ENCODE measurements around the gene ZNF408.
"Not testable (repeated sequence)": the region's sequence is repeated elsewhere in the genome, so short reads cannot be mapped to it uniquely, and the experiment has no call there.

DNA sequence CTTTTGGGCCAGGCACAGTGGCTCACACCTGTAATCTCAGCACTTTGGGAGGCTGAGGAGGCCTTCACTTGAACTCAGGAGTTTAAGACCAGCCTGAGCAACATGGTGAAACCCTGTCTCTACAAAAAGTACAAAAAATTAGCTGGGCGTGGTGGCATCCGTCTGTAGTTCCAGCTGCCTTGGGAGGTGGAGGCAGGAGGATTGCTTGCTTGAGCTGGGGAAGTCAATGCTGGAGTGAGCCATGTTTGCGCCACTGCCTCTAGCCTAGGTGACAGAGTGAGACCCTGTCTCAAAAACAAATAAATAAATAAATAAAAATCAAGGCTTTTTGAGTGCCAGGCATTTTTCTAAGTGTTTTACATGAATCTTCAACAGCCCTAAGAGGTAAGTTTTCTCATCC, 30.3 kb upstream of the ZNF408 start:
- not testable (repeated sequence) for TF ChIP-seq TAF1 (IDR thresholded peaks at IDR 0.05; ENCODE audit: low read depth, low read length); POLR2A (IDR thresholded peaks at IDR 0.05; ENCODE audit: low read depth, low read length); POLR2AphosphoS5 (IDR thresholded peaks at IDR 0.05; ENCODE audit: low read depth, low read length); SPI1 (IDR thresholded peaks at IDR 0.05; ENCODE audit: low read depth, low read length); POU2F2 (IDR thresholded peaks at IDR 0.05; ENCODE audit: low read depth, low read length); PAX5 (IDR thresholded peaks at IDR 0.05; ENCODE audit: insufficient read depth, low read length, severe bottlenecking)

Measured in GM12891 (cell line).